Spleen (tissue), 11 donors: ENCODE results near the gene ZBTB7A. TPM values are rescaled to one million over a fixed set of nuclear protein-coding genes. Genes with fewer than 3 reads are reported as not detected.

Experiments
- DNase-seq: peaks from one replicate; pipeline ENCODE4 v3.0.0-alpha.2; 2020
- H3K27ac ChIP-seq, 8 donors: fragments of 200-600 bp; sonication (generic) in 7 of 8; 1 replicate in 4 of 8; 2 replicates in 4 of 8; pipeline versions ENCODE4 v1.5.0 to v1.8.0; 2016 to 2021; ENCODE audit warnings: inconsistent platforms in 4 of 8, mild to moderate bottlenecking in 4 of 8, moderate library complexity in 1 of 8
- H3K27me3 ChIP-seq, 7 donors: fragments of 200-600 bp; sonication (generic) in 6 of 7; replicated peaks in 1 of 7; 1 replicate in 4 of 7; 2 replicates in 3 of 7; pipeline versions ENCODE4 v1.5.0 to v1.8.0; 2016 to 2021; ENCODE audit warnings: inconsistent platforms in 3 of 7, mild to moderate bottlenecking in 1 of 7
- H3K36me3 ChIP-seq, 6 donors: fragments of 200-600 bp; sonication (generic) in 5 of 6; 1 replicate in 4 of 6; 2 replicates in 2 of 6; pipeline versions ENCODE4 v1.5.0 to v1.8.0; 2016 to 2021; ENCODE audit warnings: inconsistent platforms in 2 of 6
- H3K4me1 ChIP-seq, 6 donors: fragments of 200-600 bp; sonication (generic) in 5 of 6; 1 replicate in 3 of 6; 2 replicates in 3 of 6; pipeline versions ENCODE4 v1.5.0 to v1.8.0; 2016 to 2021; ENCODE audit warnings: inconsistent platforms in 3 of 6
- H3K4me3 ChIP-seq, 8 donors: fragments of 200-600 bp; sonication (generic) in 7 of 8; 1 replicate in 4 of 8; 2 replicates in 4 of 8; pipeline versions ENCODE4 v1.5.0 to v1.8.0; 2016 to 2021; ENCODE audit warnings: inconsistent platforms in 4 of 8, mild to moderate bottlenecking in 4 of 8, moderate library complexity in 2 of 8
- H3K9me3 ChIP-seq, 8 donors: fragments of 200-600 bp; sonication (generic) in 7 of 8; 1 replicate in 4 of 8; 2 replicates in 4 of 8; pipeline versions ENCODE4 v1.5.0 to v1.8.0; 2016 to 2021; ENCODE audit warnings: inconsistent platforms in 4 of 8
- CTCF ChIP-seq, 11 experiments: fragments of 200-600 bp in 7 of 11; fragments of 450-650 bp in 4 of 11; sonication (generic) in 4 of 11; IDR thresholded peaks in 8 of 11; conservative IDR thresholded peaks in 3 of 11; 1 replicate in 7 of 11; 2 replicates in 4 of 11; pipeline versions ENCODE4 v1.4.0 to v1.8.0; 2016 to 2021; ENCODE audit warnings: antibody characterized with exemption in 11 of 11, inconsistent platforms in 4 of 11, mild to moderate bottlenecking in 1 of 11
- POLR2A ChIP-seq, 3 donors: fragments of 450-650 bp; IDR thresholded peaks; one replicate each; pipeline ENCODE4 v1.5.1; 2017; ENCODE audit warnings: antibody characterized with exemption in 3 of 3, mild to moderate bottlenecking in 1 of 3
- POLR2AphosphoS5 ChIP-seq, 3 donors: sonication (generic); formaldehyde crosslinking; IDR thresholded peaks; one replicate each; pipeline ENCODE4 v1.5.1; 2017; ENCODE audit warnings: antibody characterized with exemption in 3 of 3
- WGBS, 5 donors: extraction: QIAGEN DNeasy Blood & Tissue Kit in 3 of 5; methylation state at CpG; one replicate each; pipeline versions ENCODE4 v1.1.5 to v1.1.7; 2013 to 2018; 5-methylcytosine and 5-hydroxymethylcytosine counted together
- intact Hi-C: fragments of 100-400 bp; cut with DNase I; formaldehyde crosslinking; loops from one replicate; pipeline ENCODE4 v1.15.0; 2023; ENCODE audit warnings: low total_unique reads
- polyA plus RNA-seq, 3 donors: library from polyadenylated mRNA; stranded (reverse); fragments of 200-250 nt; gene quantifications; one replicate each; pipeline ENCODE4 v1.2.1, GENCODE V29; 2013
- total RNA-seq, 7 donors: library from RNA; depleted of rRNA in 3 of 7; stranded (reverse); fragments of >200 nt in 3 of 7; fragmentation: NEBNext Ultra II Directional in 4 of 7; extraction: Animal tissue kit (Norgen Biotek cat#: 25700) in 4 of 7; gene quantifications; one replicate each; pipeline versions ENCODE4 v1.1.0 to v1.2.1, GENCODE V29; 2016 to 2021
- donor health status: healthy with polysubstance abuse.
- donor health status: DM: no; HTN: no; CAD: no; lungs with moderate emphysema.
- donor health status: DM: no; HTN: no; CAD: no.
- donor health status: Bipolar disorder and iron deficiency.
- donor health status: healthy.
- donor health status: DM: no; HTN: no; CAD: no.
- donor health status: DM: yes; HTN: yes; CAD: no.

Gene ZBTB7A
- total and polyA plus RNA-seq, 10 donors: 4.0 to 68.1 (median 50.8) TPM

GRCh38 chr19:4064496-4065260 is 2.0 kb downstream of the ZBTB7A start:
- WGBS, 5 donors: 1 to 2% (median 1%) methylated on average over 8 to 57 of the region's 57 CpGs
- peaks cover 0 to 24% (median 0%) of the 10 kb centered on the region in 6 donors for H3K36me3 ChIP-seq
- TF ChIP-seq CTCF (IDR thresholded peaks at IDR 0.05 in 8 of 11, conservative IDR thresholded peaks at IDR 0.05 in 3 of 11) (peak in 1 of 11 experiments; percentile 18), POLR2AphosphoS5 (IDR thresholded peaks at IDR 0.05) (peak; percentile 4 to 77 (median 56)), POLR2A (IDR thresholded peaks at IDR 0.05) (no peak)
- peak overlapping the region; percentile 33 to 99 (median 93) for H3K4me3 ChIP-seq
- intact Hi-C loops: loop anchor here (10.0 kb wide), 2 partner anchors 50 to 60 kb away; partner anchors contain the start of gene PIAS4
- H3K4me1 ChIP-seq: peaks cover 54 to 77% (median 71%) of the 10 kb centered on the region in 6 donors
- no peaks in the 10 kb centered on the region for H3K27me3 ChIP-seq
- H3K9me3 ChIP-seq: no peaks in the 10 kb centered on the region
- peak overlapping the region; percentile 43 to 99 (median 98) for H3K27ac ChIP-seq
- DNase-seq: peak; percentile 93

GRCh38 chr19:4064149-4064495 is 2.6 kb downstream of the ZBTB7A start:
- peaks cover 54 to 77% (median 71%) of the 10 kb centered on the region in 6 donors for H3K4me1 ChIP-seq
- H3K27me3 ChIP-seq: no peaks in the 10 kb centered on the region
- peak overlapping the region; percentile 43 to 99 (median 98) for H3K27ac ChIP-seq
- H3K9me3 ChIP-seq: no peaks in the 10 kb centered on the region
- H3K4me3 ChIP-seq: peak overlapping the region; percentile 33 to 99 (median 93)
- 10 to 22% (median 14%) methylated on average over 16 to 24 of the region's 24 CpGs for WGBS, 5 donors
- no peak for TF ChIP-seq CTCF (IDR thresholded peaks at IDR 0.05 in 8 of 11, conservative IDR thresholded peaks at IDR 0.05 in 3 of 11)
- TF ChIP-seq POLR2A (IDR thresholded peaks at IDR 0.05): no peak
- TF ChIP-seq POLR2AphosphoS5 (IDR thresholded peaks at IDR 0.05): no peak
- DNase-seq: no peak
- intact Hi-C loops: loop anchor here (10.0 kb wide), 2 partner anchors 51 to 59 kb away; partner anchors contain the start of gene PIAS4
- peaks cover 0 to 24% (median 0%) of the 10 kb centered on the region in 6 donors for H3K36me3 ChIP-seq

GRCh38 chr19:4063369-4064148 is 3.1 kb downstream of the ZBTB7A start:
- DNase-seq: peak; percentile 85
- Histone ChIP-seq H3K4me1 (peaks cover 56 to 77% (median 71%) of the 10 kb centered on the region in 6 donors), H3K27me3 (no peaks in the 10 kb centered on the region), H3K27ac (peak overlapping the region; percentile 48 to 99 (median 98)), H3K36me3 (peaks cover 0 to 24% (median 0%) of the 10 kb centered on the region in 6 donors), H3K4me3 (peak overlapping the region; percentile 33 to 99 (median 93)), H3K9me3 (no peaks in the 10 kb centered on the region)
- 38 to 63% (median 51%) methylated on average over 21 to 31 of the region's 31 CpGs for WGBS, 5 donors
- intact Hi-C loops: loop anchor here (10.0 kb wide), 2 partner anchors 51 to 59 kb away; partner anchors contain the start of gene PIAS4
- TF ChIP-seq POLR2AphosphoS5 (IDR thresholded peaks at IDR 0.05) (peak in 2 of 3 donors; percentile 46 to 70), POLR2A (IDR thresholded peaks at IDR 0.05) (no peak)
